ENCODE data around the gene RALGPS2.

The RALGPS2 gene

GRCh38 chr1:178970184-178970583 lies 245.1 kb downstream of the RALGPS2 start:
- DNase-seq, result no peak

All from NCI-H1436 (cell line).